Measurements from ENCODE around the gene PCBD1.

DNA sequence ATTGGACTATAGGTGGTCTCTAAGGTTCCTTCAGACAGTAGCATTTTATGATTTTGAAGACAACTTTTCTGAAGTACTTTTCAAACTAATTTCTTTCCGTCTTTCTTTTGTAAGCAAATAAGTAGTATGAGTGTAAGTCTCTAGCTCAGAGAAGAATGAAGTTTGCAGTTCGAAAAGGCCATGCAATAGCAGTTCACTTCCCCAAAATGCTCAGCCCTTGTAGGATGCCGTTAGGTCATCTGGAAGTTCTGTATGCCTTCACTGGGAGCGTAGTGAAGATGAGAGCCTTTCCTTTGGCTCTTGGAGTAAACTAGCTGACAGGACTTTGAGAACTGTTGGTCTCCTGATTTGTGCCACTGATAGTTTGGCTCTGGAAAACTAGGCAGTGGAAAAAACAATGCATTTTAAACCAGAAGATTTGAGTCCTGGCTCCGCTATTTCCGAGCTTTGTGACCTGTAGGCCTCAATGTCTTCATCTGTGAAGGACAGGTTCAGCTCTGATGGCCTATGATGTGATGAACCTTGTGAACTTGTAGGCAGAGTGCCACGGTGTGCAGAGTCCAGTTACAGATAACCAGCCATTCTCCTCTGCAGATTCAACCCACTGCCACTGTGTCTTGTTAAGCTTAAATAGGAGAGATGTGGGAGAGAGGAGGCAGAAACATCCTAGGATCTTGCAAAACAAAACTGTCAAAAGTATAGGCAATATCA, 53.8 kb downstream of the PCBD1 start:
- TF ChIP-seq EZH2 (IDR thresholded peaks at IDR 0.05) (no peak), EZH2phosphoT487 (IDR thresholded peaks at IDR 0.05) (no peak)
- TF ChIP-seq, protein P1, sequence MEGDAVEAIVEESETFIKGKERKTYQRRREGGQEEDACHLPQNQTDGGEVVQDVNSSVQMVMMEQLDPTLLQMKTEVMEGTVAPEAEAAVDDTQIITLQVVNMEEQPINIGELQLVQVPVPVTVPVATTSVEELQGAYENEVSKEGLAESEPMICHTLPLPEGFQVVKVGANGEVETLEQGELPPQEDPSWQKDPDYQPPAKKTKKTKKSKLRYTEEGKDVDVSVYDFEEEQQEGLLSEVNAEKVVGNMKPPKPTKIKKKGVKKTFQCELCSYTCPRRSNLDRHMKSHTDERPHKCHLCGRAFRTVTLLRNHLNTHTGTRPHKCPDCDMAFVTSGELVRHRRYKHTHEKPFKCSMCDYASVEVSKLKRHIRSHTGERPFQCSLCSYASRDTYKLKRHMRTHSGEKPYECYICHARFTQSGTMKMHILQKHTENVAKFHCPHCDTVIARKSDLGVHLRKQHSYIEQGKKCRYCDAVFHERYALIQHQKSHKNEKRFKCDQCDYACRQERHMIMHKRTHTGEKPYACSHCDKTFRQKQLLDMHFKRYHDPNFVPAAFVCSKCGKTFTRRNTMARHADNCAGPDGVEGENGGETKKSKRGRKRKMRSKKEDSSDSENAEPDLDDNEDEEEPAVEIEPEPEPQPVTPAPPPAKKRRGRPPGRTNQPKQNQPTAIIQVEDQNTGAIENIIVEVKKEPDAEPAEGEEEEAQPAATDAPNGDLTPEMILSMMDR (IDR thresholded peaks at IDR 0.05), result no peak

Measured in neural progenitor cell (in vitro differentiated cells).